SK-N-SH (cell line): ENCODE data around the gene EIF2S1. TPM values are rescaled to one million over a fixed set of nuclear protein-coding genes. Genes with fewer than 3 reads are reported as not detected.

Experiments
- CTCF ChIA-PET: fragments of 300-600, 350-600 bp; formaldehyde crosslinking; extraction: SDS; loops from one replicate; lab custom pipeline; 2021; lab: Yijun Ruan, JAX
- POLR2A ChIA-PET: fragments of 350-600 bp; sonication (Branson Sonifier 250); formaldehyde crosslinking; extraction: SDS; loops from one replicate; lab custom pipeline; 2020; ENCODE audit warnings: antibody characterized with exemption, inconsistent platforms; lab: Yijun Ruan, JAX
- DNase-seq: peaks from one replicate; pipeline ENCODE4 v3.0.0; 2012
- H2AFZ ChIP-seq: fragments of 200-600 bp; sonication (generic); 2 replicates; pipeline ENCODE4 v1.8.1; 2016; ENCODE audit warnings: antibody characterized with exemption, mild to moderate bottlenecking, low read depth
- H3F3A ChIP-seq: fragments of 200-600 bp; sonication (generic); replicated peaks from 2 replicates; pipeline ENCODE3; 2016; ENCODE audit warnings: antibody characterized with exemption, mild to moderate bottlenecking; ENCODE audit not compliant: insufficient read depth
- H3K27ac ChIP-seq, 2 experiments: fragments of 200-500 bp in 1 of 2; fragments of 200-600 bp in 1 of 2; sonication (Bioruptor generic) in 1 of 2; sonication (generic), shearing (Covaris generic) in 1 of 2; 2 replicates each; pipeline versions ENCODE4 v1.5.1 to v1.6.1; 2014 to 2016; ENCODE audit warnings: low read depth in 2 of 2, inconsistent platforms in 1 of 2, low read length in 1 of 2, mild to moderate bottlenecking in 1 of 2, mixed read lengths in 1 of 2
- H3K27me3 ChIP-seq: fragments of 200-600 bp; sonication (generic), shearing (Covaris generic); 2 replicates; pipeline ENCODE4 v1.6.1; 2016; ENCODE audit warnings: mixed run types; ENCODE audit not compliant: insufficient read depth
- H3K36me3 ChIP-seq, 2 experiments: fragments of 200-500 bp in 1 of 2; fragments of 200-600 bp in 1 of 2; sonication (Bioruptor generic) in 1 of 2; sonication (generic) in 1 of 2; replicated peaks in 1 of 2; 2 replicates each; pipeline versions ENCODE3 to v1.5.1; 2014 to 2016; ENCODE audit warnings: low read length in 1 of 2, mild to moderate bottlenecking in 1 of 2; ENCODE audit not compliant: insufficient read depth in 2 of 2, control insufficient read depth in 1 of 2
- H3K4me1 ChIP-seq, 2 experiments: fragments of 200-500 bp in 1 of 2; fragments of 200-600 bp in 1 of 2; sonication (Bioruptor generic) in 1 of 2; sonication (generic), shearing (Covaris generic) in 1 of 2; 2 replicates each; pipeline versions ENCODE4 v1.5.1 to v1.6.1; 2014 to 2016; ENCODE audit warnings: low read depth in 1 of 2, low read length in 1 of 2, mixed run types in 1 of 2; ENCODE audit not compliant: insufficient read depth in 2 of 2, control insufficient read depth in 1 of 2
- H3K4me2 ChIP-seq: fragments of 200-600 bp; sonication (generic), shearing (Covaris generic); 2 replicates; pipeline ENCODE4 v1.6.1; 2017; ENCODE audit warnings: mixed run types
- H3K4me3 ChIP-seq, 2 experiments: fragments of 200-500 bp in 1 of 2; fragments of 200-600 bp in 1 of 2; sonication (Bioruptor generic) in 1 of 2; sonication (generic), shearing (Covaris generic) in 1 of 2; 2 replicates each; pipeline versions ENCODE4 v1.5.1 to v1.8.1; 2014 to 2016; ENCODE audit warnings: low read depth in 2 of 2, inconsistent platforms in 1 of 2, low read length in 1 of 2, mild to moderate bottlenecking in 1 of 2, mixed read lengths in 1 of 2, moderate library complexity in 1 of 2
- H3K79me2 ChIP-seq: fragments of 200-600 bp; sonication (generic); 2 replicates; pipeline ENCODE4 v1.8.1; 2017; ENCODE audit warnings: mild to moderate bottlenecking; ENCODE audit not compliant: insufficient read depth
- H3K9ac ChIP-seq: fragments of 200-600 bp; sonication (generic); 2 replicates; pipeline ENCODE4 v1.6.1; 2017; ENCODE audit warnings: mixed run types
- H3K9me2 ChIP-seq: fragments of 200-600 bp; sonication (generic); 2 replicates; pipeline ENCODE4 v1.6.1; 2017; ENCODE audit warnings: mixed run types
- H3K9me3 ChIP-seq: fragments of 200-600 bp; sonication (generic); 2 replicates; pipeline ENCODE4 v1.6.1; 2017; ENCODE audit warnings: mixed run types, mild to moderate bottlenecking, moderate library complexity
- H4K20me1 ChIP-seq: fragments of 200-600 bp; sonication (generic); 2 replicates; pipeline ENCODE4 v1.6.1; 2017; ENCODE audit warnings: mild to moderate bottlenecking, mixed run types; ENCODE audit not compliant: insufficient read depth
- EP300 ChIP-seq, 2 experiments: IDR thresholded peaks; 2 replicates each; pipeline versions ENCODE4 v1.4.0 to v1.6.1; 2012; ENCODE audit warnings: borderline replicate concordance in 1 of 2, low read depth in 1 of 2, low read length in 1 of 2
- FOSL2 ChIP-seq: IDR thresholded peaks from 2 replicates; pipeline ENCODE4 v1.4.0; 2012; ENCODE audit warnings: low read depth, mild to moderate bottlenecking, moderate library complexity, borderline replicate concordance
- GATA2 ChIP-seq: sonication (generic); formaldehyde crosslinking; IDR thresholded peaks from 2 replicates; pipeline ENCODE4 v1.5.0; 2020; ENCODE audit warnings: mild to moderate bottlenecking, missing genetic modification reagents
- MAX ChIP-seq: IDR thresholded peaks from 2 replicates; pipeline ENCODE4 v1.4.0; 2012; ENCODE audit warnings: low read depth
- MEF2A ChIP-seq: IDR thresholded peaks from 2 replicates; pipeline ENCODE4 v1.4.0; 2012; ENCODE audit warnings: low read depth, borderline replicate concordance
- POLR2AphosphoS5 ChIP-seq: IDR thresholded peaks from 2 replicates; pipeline ENCODE4 v1.6.1; 2012; ENCODE audit warnings: low read depth, low read length
- SIN3A ChIP-seq: IDR thresholded peaks from 2 replicates; pipeline ENCODE4 v1.6.1; 2012; ENCODE audit warnings: low read depth, mild to moderate bottlenecking, low read length, moderate library complexity, borderline replicate concordance
- TAF1 ChIP-seq: IDR thresholded peaks from 2 replicates; pipeline ENCODE4 v1.6.1; 2012; ENCODE audit warnings: low read depth, mild to moderate bottlenecking, low read length, moderate library complexity, borderline replicate concordance
- TEAD4 ChIP-seq: IDR thresholded peaks from 2 replicates; pipeline ENCODE4 v1.4.0; 2012; ENCODE audit warnings: mild to moderate bottlenecking, borderline replicate concordance; ENCODE audit not compliant: insufficient read depth
- WGBS: methylation state at CpG from one replicate; pipeline ENCODE4 v1.1.6; 2017; ENCODE audit warnings: low lambda C conversion rate; 5-methylcytosine and 5-hydroxymethylcytosine counted together
- polyA plus RNA-seq, 3 experiments: library from polyadenylated mRNA; depleted of rRNA; stranded (reverse); fragments of >200 nt; gene quantifications; 2 replicates each; pipeline ENCODE4 v1.2.3, GENCODE V29; 2012
- TF ChIP-seq, protein P1 (sequence below): IDR thresholded peaks from 2 replicates; pipeline ENCODE4 v1.6.1; 2012; ENCODE audit warnings: mild to moderate bottlenecking, low read depth, low read length, moderate library complexity
- TF ChIP-seq, protein P2 (sequence below): IDR thresholded peaks from 2 replicates; pipeline ENCODE4 v1.4.0; 2012; ENCODE audit warnings: low read depth, borderline replicate concordance

EIF2S1 gene
- polyA plus RNA-seq, 1 of the 3 experiments (the other 2 are of a cell fraction): 57.2 TPM

DNA sequence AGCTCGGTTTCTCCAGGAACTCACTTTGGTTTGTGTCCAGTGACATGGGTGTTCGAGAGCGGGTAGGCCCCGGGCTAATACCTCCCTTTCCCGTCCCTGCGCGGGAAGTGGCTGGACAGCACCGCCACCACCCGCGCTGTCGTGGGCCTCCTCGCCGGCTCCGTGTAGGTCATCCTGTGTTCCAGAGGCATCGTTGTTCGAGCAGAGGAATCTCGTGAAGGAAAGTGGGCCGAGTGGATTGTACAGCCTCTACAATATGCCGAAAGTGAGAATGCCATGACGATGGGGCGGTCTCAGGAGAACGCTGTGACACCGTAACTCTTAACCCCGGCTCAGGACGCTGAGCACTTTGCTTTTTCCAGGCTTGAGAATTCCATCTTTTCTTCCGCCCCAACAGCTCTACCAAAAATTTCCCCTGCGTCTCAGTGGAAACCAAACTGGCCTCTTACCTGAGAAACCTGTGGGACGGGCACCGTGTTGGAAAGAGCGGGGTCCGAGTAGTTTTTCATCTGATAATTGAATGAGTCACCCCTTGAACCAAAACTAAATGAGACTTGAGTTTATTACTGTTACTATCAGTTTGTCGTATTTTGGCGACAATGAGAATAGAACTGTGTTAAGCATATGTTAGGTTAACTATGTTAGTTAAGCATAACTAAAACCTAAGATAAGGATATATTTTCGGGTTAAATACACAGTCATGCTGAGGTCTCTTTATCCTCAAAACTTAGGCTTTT, 510 bp downstream of the EIF2S1 start:
- Histone ChIP-seq H3K9ac (peak overlapping the region; percentile 93), H3K79me2 (peaks cover 91% of the 10 kb centered on the region), H3K27me3 (no peaks in the 10 kb centered on the region), H3K4me3 (peak overlapping the region; percentile 81 to 99), H3F3A (peaks cover 9% of the 10 kb centered on the region), H3K36me3 (peaks cover 38% of the 10 kb centered on the region in 2 experiments), H3K9me3 (no peaks in the 10 kb centered on the region), H3K9me2 (no peaks in the 10 kb centered on the region), H3K4me2 (peak overlapping the region; percentile 84), H3K4me1 (peaks cover 22 to 23% of the 10 kb centered on the region in 2 experiments; a peak in 3 of 4 replicates), H2AFZ (peak overlapping the region; percentile 97), H4K20me1 (peaks cover 40% of the 10 kb centered on the region), H3K27ac (peak overlapping the region; percentile 96 to 97; a peak in 3 of 4 replicates)
- no peak for DNase-seq
- CTCF ChIA-PET: interaction anchor here (1.0 to 1.9 kb wide), 20 partner anchors 9 to 344 kb away, joined by 3 to 20 read pairs (median 4); partner anchors contain the start of genes PALS1 and PIGH
- WGBS: under 1% methylated on average over 29 of the region's 34 CpGs
- POLR2A ChIA-PET: no interaction called here
- TF ChIP-seq MAX (peak; percentile 10; the same call in 1 of the 2 replicates), TEAD4 (no peak), SIN3A (peak; percentile 84; the same call in 1 of the 2 replicates)
- TF ChIP-seq, protein P1, sequence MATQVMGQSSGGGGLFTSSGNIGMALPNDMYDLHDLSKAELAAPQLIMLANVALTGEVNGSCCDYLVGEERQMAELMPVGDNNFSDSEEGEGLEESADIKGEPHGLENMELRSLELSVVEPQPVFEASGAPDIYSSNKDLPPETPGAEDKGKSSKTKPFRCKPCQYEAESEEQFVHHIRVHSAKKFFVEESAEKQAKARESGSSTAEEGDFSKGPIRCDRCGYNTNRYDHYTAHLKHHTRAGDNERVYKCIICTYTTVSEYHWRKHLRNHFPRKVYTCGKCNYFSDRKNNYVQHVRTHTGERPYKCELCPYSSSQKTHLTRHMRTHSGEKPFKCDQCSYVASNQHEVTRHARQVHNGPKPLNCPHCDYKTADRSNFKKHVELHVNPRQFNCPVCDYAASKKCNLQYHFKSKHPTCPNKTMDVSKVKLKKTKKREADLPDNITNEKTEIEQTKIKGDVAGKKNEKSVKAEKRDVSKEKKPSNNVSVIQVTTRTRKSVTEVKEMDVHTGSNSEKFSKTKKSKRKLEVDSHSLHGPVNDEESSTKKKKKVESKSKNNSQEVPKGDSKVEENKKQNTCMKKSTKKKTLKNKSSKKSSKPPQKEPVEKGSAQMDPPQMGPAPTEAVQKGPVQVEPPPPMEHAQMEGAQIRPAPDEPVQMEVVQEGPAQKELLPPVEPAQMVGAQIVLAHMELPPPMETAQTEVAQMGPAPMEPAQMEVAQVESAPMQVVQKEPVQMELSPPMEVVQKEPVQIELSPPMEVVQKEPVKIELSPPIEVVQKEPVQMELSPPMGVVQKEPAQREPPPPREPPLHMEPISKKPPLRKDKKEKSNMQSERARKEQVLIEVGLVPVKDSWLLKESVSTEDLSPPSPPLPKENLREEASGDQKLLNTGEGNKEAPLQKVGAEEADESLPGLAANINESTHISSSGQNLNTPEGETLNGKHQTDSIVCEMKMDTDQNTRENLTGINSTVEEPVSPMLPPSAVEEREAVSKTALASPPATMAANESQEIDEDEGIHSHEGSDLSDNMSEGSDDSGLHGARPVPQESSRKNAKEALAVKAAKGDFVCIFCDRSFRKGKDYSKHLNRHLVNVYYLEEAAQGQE: peak; percentile 53; the same call in 1 of the 2 replicates

- Histone ChIP-seq H3K36me3 (peaks cover 72 to 76% of the 10 kb centered on the region in 2 experiments), H3K4me2 (no peak overlapping the region), H3K79me2 (peaks cover 95% of the 10 kb centered on the region), H3K4me3 (no peak overlapping the region), H3K9ac (no peak overlapping the region), H2AFZ (no peak overlapping the region), H3K27ac (no peak overlapping the region), H4K20me1 (peaks cover 37% of the 10 kb centered on the region), H3K9me2 (no peaks in the 10 kb centered on the region), H3K9me3 (no peaks in the 10 kb centered on the region), H3F3A (peaks cover 10% of the 10 kb centered on the region), H3K4me1 (peaks cover 11% of the 10 kb centered on the region in 2 experiments; a peak in 3 of 4 replicates), H3K27me3 (no peaks in the 10 kb centered on the region)
- WGBS: 96% methylated on average over 4 of the region's 4 CpGs
- ChIA-PET CTCF (interaction anchor here (1.6 kb wide), 1 partner anchor 15 kb away, joined by 5 read pairs; no protein-coding TSS in a partner anchor), POLR2A (no interaction called here)
- DNase-seq: no peak
- TF ChIP-seq TAF1: no peak
- TF ChIP-seq, protein P2, sequence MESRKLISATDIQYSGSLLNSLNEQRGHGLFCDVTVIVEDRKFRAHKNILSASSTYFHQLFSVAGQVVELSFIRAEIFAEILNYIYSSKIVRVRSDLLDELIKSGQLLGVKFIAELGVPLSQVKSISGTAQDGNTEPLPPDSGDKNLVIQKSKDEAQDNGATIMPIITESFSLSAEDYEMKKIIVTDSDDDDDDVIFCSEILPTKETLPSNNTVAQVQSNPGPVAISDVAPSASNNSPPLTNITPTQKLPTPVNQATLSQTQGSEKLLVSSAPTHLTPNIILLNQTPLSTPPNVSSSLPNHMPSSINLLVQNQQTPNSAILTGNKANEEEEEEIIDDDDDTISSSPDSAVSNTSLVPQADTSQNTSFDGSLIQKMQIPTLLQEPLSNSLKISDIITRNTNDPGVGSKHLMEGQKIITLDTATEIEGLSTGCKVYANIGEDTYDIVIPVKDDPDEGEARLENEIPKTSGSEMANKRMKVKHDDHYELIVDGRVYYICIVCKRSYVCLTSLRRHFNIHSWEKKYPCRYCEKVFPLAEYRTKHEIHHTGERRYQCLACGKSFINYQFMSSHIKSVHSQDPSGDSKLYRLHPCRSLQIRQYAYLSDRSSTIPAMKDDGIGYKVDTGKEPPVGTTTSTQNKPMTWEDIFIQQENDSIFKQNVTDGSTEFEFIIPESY: no peak
- no peak for TF ChIP-seq MEF2A
- TF ChIP-seq EP300 (IDR thresholded peaks at IDR 0.05; ENCODE audit: borderline replicate concordance in 1 of 2, low read depth in 1 of 2, low read length in 1 of 2): no peak
- no peak for TF ChIP-seq POLR2AphosphoS5
- TF ChIP-seq GATA2: no peak
- no peak for TF ChIP-seq FOSL2
Measured at GRCh38 chr14:67365476-67365875, 5.3 kb downstream of the EIF2S1 start.
